Mesenteric fat pad (tissue), 1 donor: ENCODE data around the gene SLC25A20. TPM values are rescaled to one million over a fixed set of nuclear protein-coding genes. Genes with fewer than 3 reads are reported as not detected.
A peak's percentile ranks its signal among the peaks of the same experiment; 100 is the strongest.
"Not testable (repeated sequence)": the region's sequence is repeated elsewhere in the genome, so short reads cannot be mapped to it uniquely, and the experiment has no call there.

ENCODE experiments used
- DNase-seq: peaks from one replicate; pipeline ENCODE4 v3.0.0-alpha.2; 2020; ENCODE audit warnings: low spot score
- long read RNA-seq: library from polyadenylated mRNA; unstranded; transcript quantifications from one replicate; pipeline ENCODE4 v2.0.0, GENCODE V29; 2020
- total RNA-seq: library from RNA; stranded (reverse); fragmentation: NEBNext Ultra II Directional; extraction: Animal tissue kit (Norgen Biotek cat#: 25700); gene quantifications from one replicate; pipeline ENCODE4 v1.2.1, GENCODE V29; 2021
- donor health status: DM: yes; HTN: yes; CAD: no.

SLC25A20 gene, protein sequence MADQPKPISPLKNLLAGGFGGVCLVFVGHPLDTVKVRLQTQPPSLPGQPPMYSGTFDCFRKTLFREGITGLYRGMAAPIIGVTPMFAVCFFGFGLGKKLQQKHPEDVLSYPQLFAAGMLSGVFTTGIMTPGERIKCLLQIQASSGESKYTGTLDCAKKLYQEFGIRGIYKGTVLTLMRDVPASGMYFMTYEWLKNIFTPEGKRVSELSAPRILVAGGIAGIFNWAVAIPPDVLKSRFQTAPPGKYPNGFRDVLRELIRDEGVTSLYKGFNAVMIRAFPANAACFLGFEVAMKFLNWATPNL
- 46.1 TPM for total RNA-seq
- long read RNA-seq, transcript SLC25A20-201 (9 exons, 1,879 nt), result major isoform, 243 of 283 reads
- long read RNA-seq, partial matches to known transcripts, result 5 of 283 reads
- long read RNA-seq, other reads (novel, unspliced or antisense), result 35 of 283 reads

DNA sequence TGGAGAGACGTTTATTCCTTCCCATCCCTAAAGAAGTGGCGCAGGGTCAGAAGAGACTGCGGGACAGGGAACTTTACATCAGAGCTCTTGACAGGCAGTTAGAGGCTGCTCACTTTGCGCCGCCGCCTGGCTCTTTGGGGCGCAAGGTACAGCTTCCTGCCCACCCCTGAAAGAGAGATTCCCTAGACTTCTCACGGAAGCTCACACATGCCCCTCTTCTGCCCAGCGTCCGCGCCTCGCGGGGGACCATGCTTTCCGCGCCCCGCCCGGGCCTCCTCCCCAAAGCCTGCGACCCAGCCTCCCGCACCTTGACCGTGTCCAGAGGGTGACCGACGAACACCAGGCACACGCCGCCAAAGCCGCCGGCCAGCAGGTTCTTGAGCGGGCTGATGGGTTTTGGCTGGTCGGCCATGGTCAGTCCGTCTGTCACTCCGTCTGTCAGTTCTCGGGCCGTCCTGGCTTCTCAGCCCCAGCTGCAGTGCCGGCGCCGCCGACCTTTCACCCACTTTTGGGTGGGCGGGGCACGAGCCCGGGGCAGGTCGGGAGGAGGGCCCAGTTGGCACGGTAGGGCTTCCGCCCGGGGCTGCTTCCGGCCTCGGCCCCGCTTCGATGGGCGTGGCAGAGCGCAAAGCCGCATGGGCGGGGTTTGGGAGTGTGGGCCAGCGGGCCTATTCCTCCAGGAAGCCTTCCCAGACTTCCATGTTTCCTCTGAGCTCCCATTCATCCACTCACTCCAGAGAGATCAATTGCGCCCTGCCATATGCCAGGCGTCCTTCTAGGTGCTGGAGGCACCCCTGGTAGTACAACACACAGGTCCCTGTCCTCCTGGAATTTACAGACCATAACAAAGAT lies at the start of gene SLC25A20:
SLC25A20 (minus strand) TSS at position 500 of the 852 bp plus-strand sequence; CDS start at position 412, 88 bp downstream.
- DNase-seq, result peak; percentile 97

DNA sequence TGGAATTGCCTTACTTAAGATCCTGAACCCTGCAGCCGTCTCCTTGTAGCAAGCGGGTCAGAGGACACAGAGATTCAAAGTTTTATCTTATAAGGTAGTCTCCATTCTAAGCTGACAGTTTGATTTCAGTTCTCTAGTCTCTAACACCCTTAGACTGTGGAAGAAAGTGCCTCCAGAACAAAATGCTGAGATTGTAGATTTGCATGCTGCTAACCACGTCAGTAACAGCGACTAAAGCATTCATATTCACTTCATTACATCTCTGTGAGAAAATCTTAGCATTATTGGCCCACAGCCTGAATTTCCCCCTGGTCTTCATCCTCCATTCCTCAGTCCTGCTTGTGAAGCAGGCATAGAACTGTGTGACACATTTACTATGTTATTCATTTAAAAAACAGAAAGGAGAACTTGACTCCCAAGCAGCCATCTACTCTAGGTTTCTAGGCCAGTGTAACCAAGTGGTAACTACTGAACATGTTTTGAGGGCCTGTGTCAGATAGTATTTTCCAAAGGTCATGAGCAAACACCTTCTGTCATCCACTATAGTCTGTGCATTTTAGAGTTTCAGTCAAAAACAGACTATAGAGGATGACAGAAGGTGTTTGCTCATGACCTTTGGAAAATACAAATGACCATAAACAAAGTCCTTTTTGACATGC lies 47.3 kb upstream of the SLC25A20 start:
- DNase-seq, result no peak

DNA sequence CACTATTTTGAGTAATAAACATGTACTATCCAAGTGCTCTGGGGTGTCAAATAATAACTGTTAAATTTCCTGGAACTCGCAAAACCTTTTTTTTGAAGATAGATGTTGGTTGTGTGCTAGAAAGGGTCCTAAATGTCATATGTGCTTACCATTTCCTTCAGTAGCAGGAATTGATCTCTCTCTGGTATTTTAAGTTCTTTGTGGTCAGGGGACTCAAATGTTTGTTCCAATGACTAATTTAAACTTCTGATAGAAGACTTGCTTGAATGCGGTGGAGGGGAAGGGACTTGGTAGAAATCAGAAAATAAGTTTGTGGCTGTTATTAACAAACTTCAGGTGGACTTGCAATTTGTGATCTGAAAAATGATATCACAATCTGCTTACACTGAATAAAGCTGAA lies 46.8 kb upstream of the SLC25A20 start:
- no peak for DNase-seq

DNA sequence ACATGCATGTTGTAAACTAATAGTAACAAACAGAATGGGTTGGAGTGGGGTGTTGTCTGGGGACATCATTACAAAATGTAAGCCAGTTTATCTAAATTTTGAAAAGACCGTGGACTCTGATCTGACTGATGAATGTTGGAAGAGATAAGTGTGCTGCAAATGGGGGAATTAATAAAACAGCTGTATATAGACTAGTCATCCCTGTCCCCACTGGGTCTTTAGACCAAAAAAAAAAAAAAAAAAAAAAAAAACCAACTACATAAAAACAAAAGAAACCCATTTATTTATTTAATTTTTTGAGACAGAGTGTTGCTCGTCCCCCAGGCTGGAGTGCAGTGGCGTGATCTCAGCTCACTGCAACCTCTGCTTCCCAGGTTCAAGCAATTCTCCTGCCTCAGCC lies 40.0 kb upstream of the SLC25A20 start:
- no peak for DNase-seq

DNA sequence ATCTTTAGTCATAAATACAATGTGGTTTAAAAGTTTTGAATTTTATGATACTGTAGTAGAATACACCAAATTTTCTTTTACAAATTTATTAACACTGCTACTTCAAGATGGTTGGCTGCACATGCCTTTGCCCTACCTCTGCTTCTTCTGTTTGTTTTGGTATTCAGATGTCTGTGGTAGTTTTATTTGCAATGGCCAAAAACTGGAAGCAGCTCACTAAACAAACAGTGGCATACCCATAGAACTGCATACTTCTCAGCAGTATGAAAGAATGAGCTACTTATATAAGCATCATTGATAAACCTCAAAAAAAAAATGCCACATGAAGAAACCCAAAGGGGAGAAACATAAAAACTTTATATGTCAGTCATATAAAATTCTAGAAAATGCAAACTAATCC lies 39.5 kb upstream of the SLC25A20 start:
- no peak for DNase-seq

DNA sequence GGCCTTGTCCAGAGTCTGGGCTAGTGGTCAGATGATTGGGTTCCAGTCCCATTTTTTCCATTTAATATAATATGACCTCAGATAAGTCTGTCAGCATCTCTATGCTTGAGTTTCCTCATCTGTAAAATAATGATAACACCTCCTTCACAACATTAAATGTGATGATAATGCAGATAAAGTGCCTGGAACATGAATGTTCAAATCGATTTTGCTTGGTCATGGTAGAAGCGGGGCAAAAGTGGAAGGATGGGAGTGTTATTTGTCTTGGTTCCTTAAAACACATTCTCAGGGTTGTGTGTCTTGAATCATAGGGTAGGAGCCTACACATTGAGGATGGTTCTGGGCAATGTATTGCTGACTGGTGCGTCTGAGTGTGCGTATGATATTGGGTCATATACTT lies 36.8 kb upstream of the SLC25A20 start:
- DNase-seq, result no peak

DNA sequence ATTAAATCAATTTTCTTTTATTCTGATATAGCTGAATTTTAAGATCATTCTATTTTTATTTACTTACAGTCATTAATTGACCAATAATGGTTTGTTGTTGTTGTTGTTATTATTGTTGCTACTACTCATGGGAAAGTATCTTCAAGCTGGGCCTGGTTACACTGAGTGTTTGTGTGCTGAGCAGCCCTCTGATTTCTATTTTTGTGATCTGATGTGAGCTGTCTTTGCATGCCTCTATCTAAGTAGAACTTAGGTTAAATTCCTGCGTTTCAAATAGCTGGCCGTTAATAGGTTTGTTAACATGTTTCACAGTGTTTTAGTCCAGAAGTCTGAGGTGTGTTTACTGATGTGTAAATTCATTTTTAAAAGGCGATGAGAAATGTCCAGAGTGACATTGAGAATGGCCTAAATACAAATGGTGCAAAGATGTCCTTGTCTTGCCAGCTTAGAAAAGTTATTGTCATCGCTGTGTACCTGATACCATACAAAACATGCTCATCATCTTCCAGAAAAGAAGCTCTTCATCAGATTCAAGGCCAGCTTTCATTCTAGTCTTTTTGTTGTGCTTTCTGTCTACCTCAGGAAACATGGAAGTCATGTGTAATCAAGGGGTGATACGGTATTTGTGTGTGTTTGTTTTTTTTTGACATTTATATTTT lies 35.8 kb upstream of the SLC25A20 start:
- no peak for DNase-seq

DNA sequence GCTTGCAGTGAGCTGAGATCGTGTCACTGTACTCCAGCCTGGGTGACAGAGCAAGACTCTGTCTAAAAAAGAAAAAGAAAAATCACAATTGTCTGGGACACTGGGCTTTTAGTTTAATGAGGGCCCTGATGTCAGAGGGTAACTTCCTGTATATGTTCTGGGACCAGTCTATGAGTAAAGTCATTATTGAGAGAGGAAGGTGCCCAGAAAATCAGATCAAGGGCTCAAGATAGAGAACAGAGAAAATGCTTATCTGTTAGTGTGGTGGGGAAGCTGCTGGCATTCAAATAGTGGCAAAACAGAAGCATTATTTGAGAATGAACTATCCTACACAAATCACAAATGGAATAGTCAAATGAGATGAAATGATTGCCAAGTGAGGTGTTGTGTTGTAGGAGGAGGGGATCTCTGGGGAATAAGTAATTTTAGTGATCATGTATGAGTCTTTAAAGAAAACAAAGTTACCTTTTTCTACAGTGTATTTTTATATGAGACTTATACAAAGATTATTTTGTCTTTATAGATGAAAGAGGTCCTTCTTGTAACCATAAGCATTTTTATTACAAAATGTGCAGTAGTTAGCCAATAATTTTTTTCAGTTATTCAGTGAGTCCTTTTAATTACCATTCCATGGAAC lies 33.4 kb upstream of the SLC25A20 start:
- no peak for DNase-seq

DNA sequence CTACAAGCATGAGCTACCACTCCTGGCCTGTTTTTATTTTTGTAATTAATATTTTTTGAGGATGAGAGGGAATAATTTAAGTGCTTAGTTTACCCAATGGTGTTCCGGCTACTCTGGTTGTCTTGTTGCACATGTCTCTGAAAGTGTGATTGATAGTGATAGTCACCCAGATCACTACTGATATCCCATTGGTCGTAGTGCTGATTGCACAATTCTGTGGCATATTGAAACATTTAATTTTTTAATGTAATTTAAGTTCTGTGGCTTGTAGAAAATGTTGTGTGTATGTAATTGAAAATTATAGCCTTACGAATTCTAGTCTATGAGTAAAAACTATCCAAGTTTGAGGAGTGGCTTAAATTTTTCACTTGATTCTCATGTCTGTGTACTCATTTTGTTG lies 31.9 kb upstream of the SLC25A20 start:
- DNase-seq, result no peak

DNA sequence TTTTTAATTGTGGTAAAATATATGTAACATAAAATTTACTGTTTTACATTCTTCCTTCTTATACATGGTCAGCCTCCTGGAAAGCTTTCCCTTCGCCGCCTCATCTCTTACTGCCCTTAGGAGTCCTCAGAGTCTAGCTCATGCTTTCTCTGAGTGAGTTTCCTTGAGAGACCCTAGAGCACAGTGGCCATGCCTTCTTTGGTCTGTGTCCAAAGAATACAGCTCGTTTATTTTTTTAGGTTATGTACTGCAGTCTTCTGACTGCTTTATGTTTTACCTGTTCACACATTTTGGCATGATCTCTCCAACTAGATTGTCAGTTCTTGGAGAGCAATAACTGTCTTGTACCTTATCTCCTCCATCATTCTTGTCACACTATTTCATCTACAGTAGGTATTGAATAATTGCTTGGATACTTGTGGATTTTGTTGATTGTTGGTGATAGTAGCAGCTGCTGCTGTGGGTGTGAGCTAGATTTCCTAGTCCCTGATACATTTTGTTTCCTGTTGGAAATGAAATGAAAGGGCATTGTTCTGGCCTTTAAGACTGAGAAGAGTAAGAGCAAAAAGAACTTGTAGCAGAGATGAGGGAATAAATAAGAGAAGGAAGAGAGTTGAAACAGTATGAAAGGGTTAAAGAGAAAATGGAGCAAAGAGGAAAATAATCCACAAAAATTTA lies 30.8 kb upstream of the SLC25A20 start:
- DNase-seq, result no peak

DNA sequence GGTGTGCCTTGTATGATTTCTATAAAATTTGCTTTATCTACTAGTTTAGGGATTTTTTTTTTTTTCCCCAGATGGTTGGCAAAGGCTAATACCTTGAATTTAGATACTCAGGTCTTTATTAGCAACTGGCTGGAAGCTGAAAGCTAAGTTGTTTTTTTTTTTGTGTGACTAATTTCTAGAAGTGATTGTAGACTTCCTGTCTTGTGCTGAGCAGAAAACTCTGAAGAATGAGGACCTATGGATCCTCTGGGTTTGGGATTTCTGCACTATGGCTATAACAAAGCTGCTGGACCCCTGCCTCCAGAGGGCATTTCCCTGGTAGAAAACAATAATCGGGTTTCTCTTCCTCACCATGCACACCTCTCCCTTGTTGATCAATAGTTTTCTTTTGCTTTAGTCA lies 30.0 kb upstream of the SLC25A20 start:
- no peak for DNase-seq

DNA sequence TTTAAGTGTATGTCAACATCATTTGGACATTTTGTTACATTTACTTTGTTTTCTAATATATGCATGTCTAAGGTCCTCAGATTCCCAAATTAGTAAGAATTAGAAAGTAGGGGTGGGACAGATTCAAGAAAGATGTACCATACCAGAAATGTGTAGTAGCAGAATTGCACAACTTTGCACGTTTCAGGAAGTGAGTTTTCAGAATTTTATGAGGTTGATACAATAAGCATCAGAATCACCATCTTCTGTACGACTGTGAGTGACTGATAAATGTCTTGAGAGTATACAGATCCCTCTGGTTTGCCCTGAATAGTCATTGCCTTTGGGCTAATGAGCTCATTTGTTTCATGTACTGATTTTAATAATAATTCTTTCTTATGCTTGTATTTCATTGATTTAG lies 29.2 kb upstream of the SLC25A20 start:
- no peak for DNase-seq

DNA sequence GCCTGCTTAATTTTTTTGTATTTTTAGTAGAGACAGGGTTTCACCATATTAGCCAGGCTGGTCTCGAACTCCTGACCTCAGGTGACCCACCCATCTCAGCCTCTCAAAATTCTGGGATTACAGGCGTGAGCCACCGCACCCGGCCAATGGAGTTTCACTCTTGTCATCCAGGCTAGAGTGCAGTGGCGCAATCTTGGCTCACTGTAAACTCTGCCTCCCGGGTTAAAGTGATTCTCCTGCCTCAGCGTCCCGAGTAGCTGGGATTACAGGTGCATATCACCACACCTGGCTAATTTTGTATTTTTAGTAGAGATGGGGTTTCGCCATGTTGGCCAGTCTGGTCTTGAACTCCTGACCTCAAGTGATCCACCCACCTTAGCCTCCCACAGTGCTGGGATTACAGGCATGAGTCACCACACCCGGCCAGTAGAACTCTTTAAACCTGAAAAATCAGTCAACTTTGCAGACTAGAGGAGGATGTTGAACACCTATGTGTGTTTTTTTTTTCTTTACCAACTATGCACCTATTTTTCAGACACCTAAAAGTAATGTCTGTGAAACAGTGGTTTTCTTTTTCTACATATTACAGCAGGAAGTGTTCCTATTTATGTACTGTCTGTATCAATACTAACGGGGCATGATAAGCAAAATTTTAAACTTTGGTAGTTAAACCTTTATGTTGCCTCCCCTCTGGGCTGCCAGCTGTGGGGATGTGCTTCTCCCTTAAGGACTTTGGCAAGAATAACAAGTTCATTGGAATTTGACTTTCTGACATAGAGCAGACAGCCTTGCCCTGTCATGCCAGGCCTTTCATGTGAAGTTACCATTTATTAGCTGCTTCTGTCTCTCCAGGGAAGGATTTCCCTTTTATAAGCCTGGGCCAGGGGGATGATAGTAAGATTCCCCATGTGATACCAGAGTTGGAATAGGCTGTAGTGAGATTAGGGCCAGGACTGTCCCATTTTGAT lies 28.0 kb upstream of the SLC25A20 start:
- no peak for DNase-seq

DNA sequence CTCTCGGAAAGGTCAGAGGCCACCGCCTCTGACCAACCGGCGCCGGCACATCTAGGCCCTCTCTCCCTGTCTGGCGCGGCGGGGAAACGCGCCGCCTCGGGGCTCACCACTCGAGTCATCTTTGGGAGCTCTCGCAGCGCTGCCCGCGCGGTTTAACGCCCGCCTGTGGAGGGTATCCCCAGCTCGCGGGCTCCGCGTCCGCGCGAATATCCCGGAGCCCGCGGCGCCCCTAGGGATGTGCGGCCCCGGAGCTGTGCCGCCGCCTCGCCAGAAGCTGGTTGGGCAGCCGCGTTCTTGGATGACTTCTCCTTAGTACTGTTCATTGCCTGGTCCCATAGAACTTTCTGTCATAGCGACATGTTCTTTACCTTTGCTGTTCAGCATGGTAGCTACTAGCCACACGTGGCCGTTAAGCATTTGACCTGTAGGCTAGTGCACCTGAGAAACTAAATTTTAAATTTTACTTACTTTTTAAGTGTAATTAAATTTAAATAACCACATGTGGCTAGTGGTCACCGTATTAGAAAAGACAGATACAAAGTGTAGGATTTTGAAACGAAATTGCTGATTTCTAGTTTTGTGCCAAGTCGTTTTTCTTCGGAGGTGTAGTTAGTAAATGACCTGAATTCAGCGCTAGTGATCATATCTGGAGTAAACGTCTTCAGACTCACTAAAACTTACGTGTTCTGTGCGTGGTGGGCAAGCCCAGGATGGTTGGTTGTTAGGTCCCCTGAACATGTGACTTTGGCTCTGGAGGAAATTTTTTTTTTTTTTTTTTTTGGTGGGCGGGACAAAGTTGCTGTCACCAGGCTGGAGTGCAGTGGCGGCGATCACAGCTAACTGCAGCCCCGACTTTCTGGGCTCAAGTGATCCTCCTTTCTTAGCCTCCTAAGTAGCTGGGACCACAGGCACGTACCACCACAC lies 20.8 kb upstream of the SLC25A20 start:
- no peak for DNase-seq

DNA sequence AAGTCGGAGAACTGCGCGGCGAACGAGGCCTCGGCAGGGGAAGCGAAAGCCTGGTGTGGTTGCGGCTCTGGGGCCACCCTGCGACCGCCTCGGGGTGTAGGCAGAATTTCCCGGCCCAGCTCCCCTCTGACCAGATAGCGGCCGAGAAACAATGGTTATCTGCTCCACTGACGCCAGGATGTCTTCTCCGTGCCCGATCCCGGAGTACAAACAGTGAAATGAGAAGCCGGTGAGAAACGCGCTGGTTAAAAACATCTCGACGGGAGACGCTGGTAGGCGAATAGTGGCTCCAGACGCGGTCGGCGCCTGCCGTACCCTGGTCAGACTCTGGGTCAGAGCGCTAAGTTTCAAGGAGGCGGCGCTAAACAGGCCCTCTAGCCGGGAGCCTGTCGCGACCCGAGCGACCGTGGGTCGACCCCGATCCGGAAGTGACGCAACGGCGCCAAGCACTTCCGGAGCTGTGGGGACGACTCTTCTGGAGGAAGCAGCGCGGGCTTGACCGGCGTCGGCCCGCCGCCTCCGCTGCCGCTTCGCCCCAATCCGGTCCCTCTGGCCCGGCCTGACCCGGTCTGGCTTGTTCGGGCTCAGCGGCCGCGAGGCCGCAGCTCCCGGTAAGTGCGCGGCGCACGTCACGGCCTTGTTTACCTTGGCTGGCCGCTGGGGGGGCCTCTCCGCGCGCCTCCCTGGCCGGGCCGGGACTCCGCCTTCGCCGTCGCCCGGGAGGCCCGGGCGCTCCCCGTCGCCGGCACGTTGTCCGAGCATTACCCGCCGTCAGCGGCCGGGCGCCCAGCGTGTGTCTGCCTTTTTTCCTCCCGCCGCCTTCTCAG lies 19.9 kb upstream of the SLC25A20 start, which contains the start of gene ARIH2:
ARIH2 (plus strand) TSS at position 455 of the 827 bp plus-strand sequence. CDS start 8,717 bp downstream, outside the sequence.
- DNase-seq, result peak; percentile 99

DNA sequence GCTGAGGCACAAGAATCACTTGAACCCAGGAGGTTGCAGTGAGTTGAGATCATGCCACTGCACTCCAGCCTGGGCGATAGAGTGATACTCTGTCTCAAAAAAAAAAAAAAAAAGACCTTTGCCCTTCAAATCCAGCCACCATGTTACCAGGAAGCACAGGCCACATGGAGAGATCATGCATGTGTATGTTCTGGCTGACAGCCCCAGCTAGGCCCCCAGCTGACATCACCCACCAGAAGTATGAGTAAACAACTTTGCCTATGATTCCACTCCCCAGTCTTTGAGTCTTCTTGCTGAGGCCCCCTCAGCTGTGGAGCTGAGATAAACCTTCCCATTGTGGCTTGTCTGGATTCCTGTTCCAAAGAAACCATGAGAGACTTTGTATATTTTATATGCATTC lies 16.6 kb upstream of the SLC25A20 start:
- DNase-seq, result peak; percentile 16

DNA sequence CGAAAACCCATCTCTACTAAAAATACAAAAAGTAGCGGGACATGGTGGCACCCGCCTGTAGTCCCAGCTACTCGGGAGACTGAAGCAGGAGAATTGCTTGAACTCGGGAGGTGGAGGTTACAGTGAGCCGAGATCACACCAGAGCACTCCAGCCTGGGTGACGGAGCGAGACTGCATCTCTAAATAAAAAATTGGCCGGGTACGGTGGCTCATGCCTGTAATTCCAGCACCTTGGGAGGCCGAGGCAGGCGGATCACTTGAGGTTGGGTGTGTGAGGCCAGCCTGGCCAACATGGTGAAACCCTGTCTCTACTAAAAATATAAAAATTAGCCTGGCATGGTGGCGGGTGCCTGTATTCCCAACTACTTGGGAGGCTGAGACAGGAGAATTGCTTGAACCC lies 8.3 kb upstream of the SLC25A20 start:
- DNase-seq, result not testable (repeated sequence)
